Mesothelial cell of epicardium (in vitro differentiated cells): ENCODE measurements around the gene RFNG. TPM values are rescaled to one million over a fixed set of nuclear protein-coding genes. Genes with fewer than 3 reads are reported as not detected.

Source experiments
- DNase-seq, 2 experiments: peaks; one replicate each; pipeline ENCODE4 v3.0.0; 2021; ENCODE audit warnings: low spot score in 2 of 2; ENCODE audit not compliant: unreplicated experiment in 2 of 2
- H3K27ac Mint-ChIP-seq: 2 replicates; pipeline ENCODE4 v1.8.0; 2021; ENCODE audit warnings: mixed read lengths
- H3K27me3 Mint-ChIP-seq: 2 replicates; pipeline ENCODE4 v1.8.0; 2021; ENCODE audit warnings: low read depth, mixed read lengths
- H3K36me3 Mint-ChIP-seq: 2 replicates; pipeline ENCODE4 v1.8.0; 2021; ENCODE audit warnings: mixed read lengths
- H3K4me1 Mint-ChIP-seq: 2 replicates; pipeline ENCODE4 v1.8.0; 2021; ENCODE audit warnings: mixed read lengths
- H3K4me3 Mint-ChIP-seq: 2 replicates; pipeline ENCODE4 v1.8.0; 2021; ENCODE audit warnings: mild to moderate bottlenecking, moderate library complexity, mixed read lengths
- H3K9me3 Mint-ChIP-seq: 2 replicates; pipeline ENCODE4 v1.8.0; 2021; ENCODE audit warnings: mixed read lengths
- total RNA-seq: library from RNA; stranded (reverse); gene quantifications from 3 replicates; pipeline ENCODE4 v1.2.1, GENCODE V29; 2021
- TF ChIP-seq, protein P1 (sequence below): fragments of 200-600 bp; sonication (generic); IDR thresholded peaks from one replicate; pipeline ENCODE4 v1.5.0; 2021; ENCODE audit warnings: antibody characterized with exemption; ENCODE audit not compliant: unreplicated experiment

The RFNG gene
- total RNA-seq, 1 donor from 2014 or later, result 57.3 TPM

DNA sequence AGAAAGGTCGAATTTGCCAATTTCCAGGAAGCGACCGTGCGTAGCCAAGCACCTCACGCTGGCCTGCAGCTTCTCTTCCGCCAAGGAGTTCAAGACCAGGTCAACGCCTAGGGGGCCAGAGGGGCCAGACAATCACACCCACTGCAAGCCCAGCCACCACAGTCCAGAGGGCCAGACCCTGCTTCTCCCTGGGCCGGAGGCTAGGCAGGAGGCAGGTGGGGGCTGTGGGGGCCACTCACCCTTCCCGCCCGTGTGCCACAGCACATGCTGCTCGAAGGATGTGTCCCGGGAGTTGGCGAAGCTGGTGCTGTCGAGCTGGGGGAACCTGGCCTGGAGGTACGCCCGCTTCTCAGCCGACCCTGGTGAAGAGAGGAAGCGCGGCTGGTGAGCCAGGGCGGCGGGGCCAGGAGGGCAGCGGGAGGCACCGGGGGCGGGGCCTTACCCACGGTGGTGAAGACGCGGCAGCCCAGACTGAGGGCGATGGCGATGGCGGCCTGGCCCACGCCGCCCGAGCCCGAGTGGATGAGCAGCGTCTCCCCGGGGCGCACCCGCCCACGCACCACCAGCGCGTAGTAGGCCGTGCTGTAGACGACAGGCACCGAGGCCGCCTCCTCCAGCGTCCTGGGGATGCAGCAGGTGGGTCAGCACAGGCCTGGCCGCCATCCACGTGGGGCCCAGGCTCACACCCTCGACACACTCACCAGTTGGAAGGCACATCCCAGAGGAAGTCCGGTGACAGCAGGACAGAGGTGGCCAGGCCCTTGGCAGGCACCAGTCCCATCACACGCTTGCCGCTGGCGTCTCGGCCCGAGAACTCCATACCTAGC, 32.1 kb upstream of the RFNG start:
- no peaks in the 10 kb centered on the region for H3K4me1 Mint-ChIP-seq
- H3K36me3 Mint-ChIP-seq, result peaks cover 5% of the 10 kb centered on the region
- H3K4me3 Mint-ChIP-seq, result no peak overlapping the region
- H3K9me3 Mint-ChIP-seq, result no peaks in the 10 kb centered on the region
- no peak for DNase-seq
- H3K27ac Mint-ChIP-seq, result no peak overlapping the region
- H3K27me3 Mint-ChIP-seq, result no peaks in the 10 kb centered on the region
- TF ChIP-seq, protein P1, sequence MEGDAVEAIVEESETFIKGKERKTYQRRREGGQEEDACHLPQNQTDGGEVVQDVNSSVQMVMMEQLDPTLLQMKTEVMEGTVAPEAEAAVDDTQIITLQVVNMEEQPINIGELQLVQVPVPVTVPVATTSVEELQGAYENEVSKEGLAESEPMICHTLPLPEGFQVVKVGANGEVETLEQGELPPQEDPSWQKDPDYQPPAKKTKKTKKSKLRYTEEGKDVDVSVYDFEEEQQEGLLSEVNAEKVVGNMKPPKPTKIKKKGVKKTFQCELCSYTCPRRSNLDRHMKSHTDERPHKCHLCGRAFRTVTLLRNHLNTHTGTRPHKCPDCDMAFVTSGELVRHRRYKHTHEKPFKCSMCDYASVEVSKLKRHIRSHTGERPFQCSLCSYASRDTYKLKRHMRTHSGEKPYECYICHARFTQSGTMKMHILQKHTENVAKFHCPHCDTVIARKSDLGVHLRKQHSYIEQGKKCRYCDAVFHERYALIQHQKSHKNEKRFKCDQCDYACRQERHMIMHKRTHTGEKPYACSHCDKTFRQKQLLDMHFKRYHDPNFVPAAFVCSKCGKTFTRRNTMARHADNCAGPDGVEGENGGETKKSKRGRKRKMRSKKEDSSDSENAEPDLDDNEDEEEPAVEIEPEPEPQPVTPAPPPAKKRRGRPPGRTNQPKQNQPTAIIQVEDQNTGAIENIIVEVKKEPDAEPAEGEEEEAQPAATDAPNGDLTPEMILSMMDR, result no peak

DNA sequence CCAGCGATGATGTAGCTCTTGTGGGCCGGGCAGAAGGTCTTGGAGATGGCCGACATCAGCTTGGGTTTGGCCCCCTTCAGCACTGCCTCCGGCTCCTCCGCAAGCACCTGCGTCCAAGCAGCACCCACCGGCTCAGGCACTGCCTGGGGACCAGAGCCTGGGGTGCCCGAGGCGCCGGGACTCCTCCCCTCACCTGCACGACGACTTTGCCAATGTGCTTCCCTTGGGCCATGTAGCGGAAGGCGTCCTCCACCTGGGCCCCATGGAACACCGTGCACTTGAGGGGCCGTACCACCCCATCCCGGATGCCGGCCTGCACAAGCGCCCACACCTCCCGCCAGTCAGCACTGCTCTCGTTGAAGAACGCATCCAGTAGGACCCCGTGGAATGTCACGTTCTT, 31.4 kb upstream of the RFNG start:
- Mint-ChIP-seq H3K36me3 (peaks cover 5% of the 10 kb centered on the region), H3K27ac (no peak overlapping the region)

DNA sequence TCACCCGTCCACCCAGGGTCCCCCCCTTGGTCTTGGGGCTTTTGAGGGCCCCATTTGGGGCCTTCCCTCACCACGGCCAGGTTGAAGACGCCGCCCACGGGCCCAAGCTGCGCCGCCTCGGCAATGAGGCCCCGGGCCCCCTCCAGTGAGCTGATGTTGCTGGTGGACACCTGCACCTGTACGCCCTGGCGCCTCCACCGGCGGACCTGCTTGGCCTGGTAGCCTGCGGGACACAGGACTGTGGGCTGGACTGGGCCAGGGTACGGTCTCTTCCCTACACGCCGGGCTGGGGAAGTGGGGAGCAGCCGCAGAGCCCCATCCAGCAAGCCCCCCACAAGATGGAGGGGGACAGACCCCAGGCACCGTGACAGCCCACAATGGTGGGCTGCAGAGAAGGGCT, 30.8 kb upstream of the RFNG start:
- DNase-seq, result no peak
- TF ChIP-seq, protein P1, result no peak
- no peaks in the 10 kb centered on the region for H3K9me3 Mint-ChIP-seq

More for the DNA sequence above, 31.4 kb upstream of the RFNG start:
- TF ChIP-seq, protein P1, result no peak
- Mint-ChIP-seq H3K9me3 (no peaks in the 10 kb centered on the region), H3K27me3 (no peaks in the 10 kb centered on the region), H3K4me1 (no peaks in the 10 kb centered on the region), H3K4me3 (no peak overlapping the region)
- no peak for DNase-seq

DNA sequence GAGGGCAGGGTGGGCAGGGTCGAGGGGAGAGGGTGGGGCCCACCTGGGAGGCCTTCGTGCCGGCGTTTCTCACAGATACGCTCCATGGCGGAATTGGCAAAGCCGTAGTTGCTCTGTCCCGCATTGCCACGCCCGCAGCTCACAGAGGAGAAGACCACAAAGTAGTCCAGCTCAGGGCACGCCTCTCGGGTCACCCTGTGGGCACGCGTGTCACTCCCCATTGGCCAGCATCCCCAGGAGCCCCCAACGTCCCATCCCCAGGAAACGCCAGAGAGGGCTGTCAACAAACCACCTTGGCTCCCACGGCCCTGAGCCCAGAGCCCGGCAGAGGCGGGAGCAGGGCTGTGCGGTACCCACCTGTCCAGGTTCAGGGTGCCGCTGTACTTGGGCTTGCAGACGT, 30.4 kb upstream of the RFNG start:
- Mint-ChIP-seq H3K36me3 (peaks cover 5% of the 10 kb centered on the region), H3K4me1 (no peaks in the 10 kb centered on the region), H3K9me3 (no peaks in the 10 kb centered on the region), H3K4me3 (no peak overlapping the region), H3K27ac (no peak overlapping the region), H3K27me3 (no peaks in the 10 kb centered on the region)
- no peak for DNase-seq
- TF ChIP-seq, protein P1, result no peak

More for the DNA sequence above, 30.8 kb upstream of the RFNG start:
- H3K27ac Mint-ChIP-seq, result no peak overlapping the region
- H3K27me3 Mint-ChIP-seq, result no peaks in the 10 kb centered on the region
- no peak overlapping the region for H3K4me3 Mint-ChIP-seq
- H3K36me3 Mint-ChIP-seq, result peaks cover 5% of the 10 kb centered on the region
- H3K4me1 Mint-ChIP-seq, result no peaks in the 10 kb centered on the region

DNA sequence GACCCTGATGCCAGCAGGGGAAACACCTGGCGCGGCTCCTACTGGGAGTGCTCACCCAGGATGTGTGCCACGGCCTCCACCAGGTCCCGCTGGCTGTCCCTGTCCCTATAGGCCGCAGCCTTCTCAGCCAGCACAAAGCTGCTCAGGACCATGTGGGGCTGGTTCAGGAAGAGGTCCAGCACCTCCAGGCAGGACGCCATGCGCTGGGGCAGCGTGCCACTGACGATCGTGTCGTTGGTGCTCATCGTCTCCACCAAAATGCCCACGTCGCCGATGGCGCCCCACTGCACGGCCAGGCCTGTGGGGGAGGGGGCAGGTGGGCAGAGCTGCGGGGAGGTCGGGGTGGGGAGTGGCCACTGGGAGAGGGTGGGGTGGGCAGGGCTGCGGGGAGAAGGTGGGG, 29.9 kb upstream of the RFNG start:
- H3K4me3 Mint-ChIP-seq, result no peak overlapping the region
- H3K27ac Mint-ChIP-seq, result no peak overlapping the region
- H3K36me3 Mint-ChIP-seq, result peaks cover 5% of the 10 kb centered on the region
- TF ChIP-seq, protein P1, result no peak
- H3K9me3 Mint-ChIP-seq, result no peaks in the 10 kb centered on the region
- no peaks in the 10 kb centered on the region for H3K27me3 Mint-ChIP-seq
- no peak for DNase-seq
- H3K4me1 Mint-ChIP-seq, result no peaks in the 10 kb centered on the region
